A549 (cell line): ENCODE results near the gene ATP6V1G2. TPM values are rescaled to one million over a fixed set of nuclear protein-coding genes. Genes with fewer than 3 reads are reported as not detected.
A peak's percentile ranks its signal among the peaks of the same experiment; 100 is the strongest.
"Not testable (repeated sequence)": the region's sequence is repeated elsewhere in the genome, so short reads cannot be mapped to it uniquely, and the experiment has no call there.

ENCODE experiments used
- ATAC-seq, 2 experiments: fragments of 200-7000 bp in 1 of 2; fragments of >200 bp in 1 of 2; cut with Nextera tagmentation in 1 of 2; cut with Tn5 transposase in 1 of 2; 3 replicates each; pipeline versions ENCODE4 v1.8.0 to v1.9.1; 2018 to 2020; ENCODE audit warnings: mild to moderate bottlenecking in 1 of 2, moderate library complexity in 1 of 2
- CTCF ChIA-PET: fragments of 300-600 bp; sonication (Branson Sonifier 250); formaldehyde crosslinking; extraction: SDS; loops from one replicate; lab custom pipeline; 2021; ENCODE audit warnings: antibody characterized with exemption, inconsistent platforms; lab: Yijun Ruan, JAX
- POLR2A ChIA-PET: fragments of 350-600 bp; formaldehyde crosslinking; extraction: SDS; loops from one replicate; lab custom pipeline; 2021; ENCODE audit warnings: antibody characterized with exemption, inconsistent platforms; lab: Yijun Ruan, JAX
- DNase-seq, 2 experiments: peaks; one replicate each; pipeline versions ENCODE4 v3.0.0 to v3.0.0-alpha.2; 2011 to 2016; ENCODE audit warnings: low read depth in 1 of 2, low spot score in 1 of 2
- FAIRE-seq: peaks from 2 replicates; lab custom pipeline; 2011; peaks lifted over from hg19 to GRCh38; lab: Jason Lieb, UNC
- H3K27ac ChIP-seq, 2 experiments: fragments of >200 bp; sonication (Bioruptor Twin); formaldehyde crosslinking; 3 replicates each; pipeline ENCODE4 v1.5.1; 2016 to 2017
- H3K4me1 ChIP-seq: fragments of >200 bp; sonication (Bioruptor Twin); formaldehyde crosslinking; 3 replicates; pipeline ENCODE4 v1.6.1; 2016
- H3K4me2 ChIP-seq: fragments of >200 bp; sonication (Bioruptor Twin); formaldehyde crosslinking; 3 replicates; pipeline ENCODE4 v1.6.1; 2016
- H3K4me3 ChIP-seq: fragments of >200 bp; sonication (Bioruptor Twin); formaldehyde crosslinking; 3 replicates; pipeline ENCODE4 v1.5.1; 2016
- H3K9me3 ChIP-seq: fragments of >200 bp; sonication (Bioruptor Twin); formaldehyde crosslinking; 3 replicates; pipeline ENCODE4 v1.6.1; 2016
- CBX8 ChIP-seq: fragments of 200-600 bp; sonication (generic); IDR thresholded peaks from 2 replicates; pipeline ENCODE4 v1.6.1; 2016
- EHMT2 ChIP-seq: fragments of 200-600 bp; sonication (generic); IDR thresholded peaks from 2 replicates; pipeline ENCODE4 v1.6.1; 2016; ENCODE audit warnings: antibody characterized with exemption, low read depth, mild to moderate bottlenecking, moderate library complexity
- FOSL2 ChIP-seq, 2 experiments: fragments of 450-650 bp in 1 of 2; fragments of >200 bp in 1 of 2; sonication (Bioruptor Twin) in 1 of 2; formaldehyde crosslinking; IDR thresholded peaks; 2 replicates each; pipeline versions ENCODE4 v1.5.0 to v1.6.1; 2016 to 2020; ENCODE audit warnings: mild to moderate bottlenecking in 1 of 2, moderate library complexity in 1 of 2
- HOXA7 ChIP-seq: fragments of 250-450 bp; sonication (Bioruptor Pico); IDR thresholded peaks from 2 replicates; pipeline ENCODE4 v1.5.0; 2020; ENCODE audit warnings: mild to moderate bottlenecking, moderate library complexity
- KDM5A ChIP-seq: fragments of 200-600 bp; sonication (generic); IDR thresholded peaks from 2 replicates; pipeline ENCODE4 v1.6.1; 2016; ENCODE audit warnings: antibody characterized with exemption, mild to moderate bottlenecking
- MAZ ChIP-seq: fragments of 150-350 bp; IDR thresholded peaks from 2 replicates; pipeline ENCODE4 v1.6.1; 2014; ENCODE audit warnings: antibody characterized with exemption, low read depth, low read length, borderline replicate concordance
- PHF8 ChIP-seq: fragments of 200-600 bp; sonication (generic); IDR thresholded peaks from 2 replicates; pipeline ENCODE4 v1.6.1; 2016; ENCODE audit warnings: low read depth, mild to moderate bottlenecking, antibody characterized with exemption, moderate library complexity, borderline replicate concordance
- RAD21 ChIP-seq, 2 experiments: fragments of >200 bp in 1 of 2; sonication (Bioruptor Twin) in 1 of 2; formaldehyde crosslinking in 1 of 2; IDR thresholded peaks in 1 of 2; conservative IDR thresholded peaks in 1 of 2; 2 replicates in 1 of 2; 3 replicates in 1 of 2; pipeline ENCODE4 v1.6.1; 2012 to 2018; ENCODE audit warnings: inconsistent platforms in 1 of 2
- RCOR1 ChIP-seq: fragments of 150-350 bp; IDR thresholded peaks from 2 replicates; pipeline ENCODE4 v1.6.1; 2014; ENCODE audit warnings: antibody characterized with exemption, low read length, low read depth
- SMC3 ChIP-seq: fragments of >200 bp; sonication (Bioruptor Twin); formaldehyde crosslinking; IDR thresholded peaks from 3 replicates; pipeline ENCODE4 v1.6.1; 2018; ENCODE audit warnings: inconsistent platforms
- TFCP2L1 ChIP-seq: fragments of 250-450 bp; sonication (Bioruptor Pico); IDR thresholded peaks from 2 replicates; pipeline ENCODE4 v1.5.0; 2021; ENCODE audit warnings: mild to moderate bottlenecking
- ZC3H11A ChIP-seq: fragments of 450-650 bp; IDR thresholded peaks from 2 replicates; pipeline ENCODE4 v1.6.1; 2014; ENCODE audit warnings: antibody characterized with exemption, mild to moderate bottlenecking
- ZSCAN20 ChIP-seq: fragments of 250-450 bp; sonication (Bioruptor Pico); IDR thresholded peaks from 2 replicates; pipeline ENCODE4 v1.8.0; 2022; ENCODE audit warnings: mild to moderate bottlenecking, moderate library complexity
- WGBS: methylation state at CpG from one replicate; pipeline ENCODE4 v1.1.6; 2017; ENCODE audit errors: missing lambda C conversion rate; 5-methylcytosine and 5-hydroxymethylcytosine counted together
- polyA plus RNA-seq, 4 experiments: library from polyadenylated mRNA; depleted of rRNA in 3 of 4; stranded (reverse); fragments of >200 nt; fragmentation: RNase III in 1 of 4; extraction: RNeasy Plus Mini Kit Qiagen cat#74134 plus additional on column Dnase treatment in 1 of 4; gene quantifications; 2 replicates in 3 of 4; 3 replicates in 1 of 4; pipeline ENCODE4 v1.2.3, GENCODE V29; 2011 to 2017
- TF ChIP-seq, protein P1 (sequence below): fragments of >200 bp; sonication (Bioruptor Twin); formaldehyde crosslinking; IDR thresholded peaks from 3 replicates; pipeline ENCODE4 v1.5.1; 2016
- TF ChIP-seq, protein P2 (sequence below): IDR thresholded peaks from 2 replicates; pipeline ENCODE4 v1.6.1; 2012
- TF ChIP-seq, protein P3 (sequence below): fragments of >200 bp; sonication (Bioruptor Twin); formaldehyde crosslinking; IDR thresholded peaks from 3 replicates; pipeline ENCODE4 v1.6.1; 2016
- TF ChIP-seq, protein P4 (sequence below): fragments of 250-450 bp; sonication (Bioruptor Pico); IDR thresholded peaks from 2 replicates; pipeline ENCODE4 v1.5.0; 2021; ENCODE audit warnings: mild to moderate bottlenecking, moderate library complexity, borderline replicate concordance
- TF ChIP-seq, protein P5 (sequence below): fragments of 200-600 bp; sonication (generic); IDR thresholded peaks from 2 replicates; pipeline ENCODE4 v1.6.1; 2016; ENCODE audit warnings: antibody characterized with exemption, mild to moderate bottlenecking, moderate library complexity
- TF ChIP-seq, protein P6 (sequence below): fragments of 450-650 bp; IDR thresholded peaks from 2 replicates; pipeline ENCODE4 v1.6.1; 2014; ENCODE audit warnings: antibody characterized with exemption

Gene ATP6V1G2
- polyA plus RNA-seq, 2 of the 4 experiments (the other 2 are of a cell fraction), result 0.57 to 1.5 TPM

DNA sequence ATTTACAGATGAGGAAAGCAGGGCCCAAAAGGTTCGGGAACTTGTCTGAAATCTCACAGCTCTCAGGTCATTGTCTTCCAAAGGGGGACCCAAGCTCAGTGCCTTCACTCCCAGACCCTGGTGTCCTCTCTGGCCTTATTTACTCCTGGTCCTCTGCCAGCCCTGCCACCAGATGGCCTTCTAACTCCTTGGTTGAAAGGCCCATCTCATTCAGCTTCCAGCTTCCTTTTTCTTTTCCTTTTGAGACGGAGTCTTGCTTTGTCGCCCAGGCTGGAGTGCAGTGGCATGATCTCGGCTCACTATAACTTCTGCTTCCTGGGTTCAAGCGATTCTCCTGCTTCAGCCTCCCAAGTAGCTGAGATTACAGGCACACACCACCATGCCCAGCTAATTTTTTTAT is 5.0 kb upstream of the ATP6V1G2 start:
- ChIA-PET POLR2A (interaction anchor here (0.6 to 1.1 kb wide), 3 partner anchors 47 to 577 kb away, joined by 3 to 4 read pairs (median 3); partner anchors contain the start of genes ATF6B and HSPA1B), CTCF (interaction anchor here (0.5 to 15.7 kb wide), 12 partner anchors 9 to 95 kb away, joined by 3 to 331 read pairs (median 4); partner anchors contain the start of genes DDX39B, LTB and NCR3)
- DNase-seq, result peak; percentile 29 to 59
- TF ChIP-seq SMC3 (peak; percentile 32; the same call in 1 of the 3 replicates), RAD21 (conservative IDR thresholded peaks at IDR 0.05 in 1 of 2, IDR thresholded peaks at IDR 0.05 in 1 of 2) (peak; percentile 50 to 74; a peak in 4 of 5 replicates)
- TF ChIP-seq, protein P1, sequence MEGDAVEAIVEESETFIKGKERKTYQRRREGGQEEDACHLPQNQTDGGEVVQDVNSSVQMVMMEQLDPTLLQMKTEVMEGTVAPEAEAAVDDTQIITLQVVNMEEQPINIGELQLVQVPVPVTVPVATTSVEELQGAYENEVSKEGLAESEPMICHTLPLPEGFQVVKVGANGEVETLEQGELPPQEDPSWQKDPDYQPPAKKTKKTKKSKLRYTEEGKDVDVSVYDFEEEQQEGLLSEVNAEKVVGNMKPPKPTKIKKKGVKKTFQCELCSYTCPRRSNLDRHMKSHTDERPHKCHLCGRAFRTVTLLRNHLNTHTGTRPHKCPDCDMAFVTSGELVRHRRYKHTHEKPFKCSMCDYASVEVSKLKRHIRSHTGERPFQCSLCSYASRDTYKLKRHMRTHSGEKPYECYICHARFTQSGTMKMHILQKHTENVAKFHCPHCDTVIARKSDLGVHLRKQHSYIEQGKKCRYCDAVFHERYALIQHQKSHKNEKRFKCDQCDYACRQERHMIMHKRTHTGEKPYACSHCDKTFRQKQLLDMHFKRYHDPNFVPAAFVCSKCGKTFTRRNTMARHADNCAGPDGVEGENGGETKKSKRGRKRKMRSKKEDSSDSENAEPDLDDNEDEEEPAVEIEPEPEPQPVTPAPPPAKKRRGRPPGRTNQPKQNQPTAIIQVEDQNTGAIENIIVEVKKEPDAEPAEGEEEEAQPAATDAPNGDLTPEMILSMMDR, result peak; percentile 41
- not testable (repeated sequence) for H3K4me3 ChIP-seq, H3K4me2 ChIP-seq, ATAC-seq, H3K27ac ChIP-seq, H3K4me1 ChIP-seq, H3K9me3 ChIP-seq, FAIRE-seq
- WGBS, result 49% methylated on average over 5 of the region's 5 CpGs

DNA sequence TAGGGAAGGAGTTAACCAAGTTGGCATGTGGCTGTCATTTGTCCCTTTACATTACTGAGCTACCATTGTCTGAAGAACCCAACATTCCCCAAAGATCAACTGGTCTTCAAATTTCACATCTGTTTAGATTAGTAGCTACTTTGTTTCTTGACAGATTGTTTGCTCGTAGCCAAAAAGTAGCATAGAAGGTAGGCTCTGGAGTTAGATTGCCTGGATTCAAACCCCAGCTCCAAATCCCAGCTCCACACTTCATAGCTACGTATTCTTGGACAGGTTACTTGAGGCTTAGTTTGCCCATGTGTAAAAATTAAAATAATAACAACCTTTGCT is 2.1 kb upstream of the ATP6V1G2 start:
- Histone ChIP-seq H3K9me3 (no peaks in the 10 kb centered on the region), H3K4me3 (peak overlapping the region; percentile 57; the same call in 1 of the 3 replicates), H3K4me2 (peak overlapping the region; percentile 67), H3K4me1 (peaks cover 10% of the 10 kb centered on the region), H3K27ac (peak overlapping the region in 1 of 2 experiments; percentile 87; a peak in 2 of 6 replicates)
- TF ChIP-seq MAZ (no peak), ZC3H11A (no peak), SMC3 (no peak), EHMT2 (no peak), CBX8 (no peak), FOSL2 (IDR thresholded peaks at IDR 0.05) (no peak), FOSL2 (CRISPR knock-in tag; IDR thresholded peaks at IDR 0.05) (no peak), RCOR1 (no peak), KDM5A (no peak)
- TF ChIP-seq, protein P2, sequence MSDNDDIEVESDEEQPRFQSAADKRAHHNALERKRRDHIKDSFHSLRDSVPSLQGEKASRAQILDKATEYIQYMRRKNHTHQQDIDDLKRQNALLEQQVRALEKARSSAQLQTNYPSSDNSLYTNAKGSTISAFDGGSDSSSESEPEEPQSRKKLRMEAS, result no peak
- TF ChIP-seq, protein P3, sequence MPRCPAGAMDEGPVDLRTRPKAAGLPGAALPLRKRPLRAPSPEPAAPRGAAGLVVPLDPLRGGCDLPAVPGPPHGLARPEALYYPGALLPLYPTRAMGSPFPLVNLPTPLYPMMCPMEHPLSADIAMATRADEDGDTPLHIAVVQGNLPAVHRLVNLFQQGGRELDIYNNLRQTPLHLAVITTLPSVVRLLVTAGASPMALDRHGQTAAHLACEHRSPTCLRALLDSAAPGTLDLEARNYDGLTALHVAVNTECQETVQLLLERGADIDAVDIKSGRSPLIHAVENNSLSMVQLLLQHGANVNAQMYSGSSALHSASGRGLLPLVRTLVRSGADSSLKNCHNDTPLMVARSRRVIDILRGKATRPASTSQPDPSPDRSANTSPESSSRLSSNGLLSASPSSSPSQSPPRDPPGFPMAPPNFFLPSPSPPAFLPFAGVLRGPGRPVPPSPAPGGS, result no peak
- ATAC-seq (no peak), FAIRE-seq (no peak), DNase-seq (no peak)
- POLR2A ChIA-PET, result no interaction called here
- WGBS, result 91% methylated on average over 2 of the region's 2 CpGs
- CTCF ChIA-PET, result interaction anchor here (1.5 to 15.7 kb wide), 3 partner anchors 9 to 49 kb away, joined by 6 to 331 read pairs (median 37); partner anchors contain the start of genes LTB and NCR3

DNA sequence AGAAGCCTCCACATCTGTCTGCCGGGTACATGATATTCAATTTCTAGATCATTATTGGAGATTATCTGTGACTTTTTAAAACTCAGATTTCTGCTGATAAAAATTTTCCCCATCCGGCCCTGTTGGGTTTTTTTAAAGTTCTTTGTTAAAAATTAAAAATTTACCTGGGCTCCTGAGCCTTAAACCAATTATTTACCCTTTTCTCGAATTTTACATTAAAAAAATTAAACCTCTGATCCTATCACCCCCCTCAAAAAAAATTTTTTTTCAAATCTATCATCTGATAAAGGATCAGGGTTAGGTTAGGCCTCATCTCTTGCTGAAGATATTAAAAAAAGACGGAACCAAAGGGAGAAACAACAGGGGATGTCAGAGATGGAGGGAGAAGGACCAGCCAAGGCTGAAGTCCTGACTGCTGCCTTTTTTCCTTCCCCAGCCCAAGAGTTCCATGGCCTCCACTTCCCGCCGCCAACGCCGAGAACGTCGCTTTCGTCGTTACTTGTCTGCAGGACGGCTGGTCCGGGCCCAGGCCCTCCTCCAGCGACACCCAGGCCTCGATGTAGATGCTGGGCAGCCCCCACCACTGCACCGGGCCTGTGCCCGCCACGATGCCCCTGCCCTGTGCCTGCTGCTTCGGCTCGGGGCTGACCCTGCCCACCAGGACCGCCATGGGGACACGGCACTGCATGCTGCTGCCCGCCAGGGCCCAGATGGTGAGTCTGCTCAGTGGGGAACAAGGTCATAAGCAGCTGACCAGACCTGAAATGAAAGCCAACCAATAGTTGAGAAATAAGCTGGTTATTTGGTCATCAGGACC is 1.5 kb upstream of the ATP6V1G2 start:
- H3K4me2 ChIP-seq, result peak overlapping the region; percentile 67
- no peak for FAIRE-seq
- peak overlapping the region; percentile 87 to 90 for H3K27ac ChIP-seq
- ChIA-PET POLR2A (interaction anchor here (0.6 to 1.4 kb wide), 5 partner anchors 17 to 1464 kb away, joined by 3 to 6 read pairs (median 4); partner anchors contain the start of gene HSPA1B), CTCF (interaction anchor here (0.8 to 15.7 kb wide), 9 partner anchors 9 to 248 kb away, joined by 3 to 331 read pairs (median 6); partner anchors contain the start of genes LST1, LTB, NCR3 and TNF)
- peaks cover 13% of the 10 kb centered on the region for H3K4me1 ChIP-seq
- ATAC-seq, result no peak
- H3K9me3 ChIP-seq, result no peaks in the 10 kb centered on the region
- WGBS, result 77% methylated on average over 22 of the region's 24 CpGs
- H3K4me3 ChIP-seq, result peak overlapping the region; percentile 57
- DNase-seq, result no peak
- TF ChIP-seq, protein P4, sequence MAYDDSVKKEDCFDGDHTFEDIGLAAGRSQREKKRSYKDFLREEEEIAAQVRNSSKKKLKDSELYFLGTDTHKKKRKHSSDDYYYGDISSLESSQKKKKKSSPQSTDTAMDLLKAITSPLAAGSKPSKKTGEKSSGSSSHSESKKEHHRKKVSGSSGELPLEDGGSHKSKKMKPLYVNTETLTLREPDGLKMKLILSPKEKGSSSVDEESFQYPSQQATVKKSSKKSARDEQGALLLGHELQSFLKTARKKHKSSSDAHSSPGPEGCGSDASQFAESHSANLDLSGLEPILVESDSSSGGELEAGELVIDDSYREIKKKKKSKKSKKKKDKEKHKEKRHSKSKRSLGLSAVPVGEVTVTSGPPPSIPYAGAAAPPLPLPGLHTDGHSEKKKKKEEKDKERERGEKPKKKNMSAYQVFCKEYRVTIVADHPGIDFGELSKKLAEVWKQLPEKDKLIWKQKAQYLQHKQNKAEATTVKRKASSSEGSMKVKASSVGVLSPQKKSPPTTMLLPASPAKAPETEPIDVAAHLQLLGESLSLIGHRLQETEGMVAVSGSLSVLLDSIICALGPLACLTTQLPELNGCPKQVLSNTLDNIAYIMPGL, result 0 out of 2 replicates have a peak, but pooled peaks have one; percentile 7
- TF ChIP-seq HOXA7 (CRISPR knock-in tag), result no peak
- TF ChIP-seq ZSCAN20, result no peak
- TF ChIP-seq, protein P5, sequence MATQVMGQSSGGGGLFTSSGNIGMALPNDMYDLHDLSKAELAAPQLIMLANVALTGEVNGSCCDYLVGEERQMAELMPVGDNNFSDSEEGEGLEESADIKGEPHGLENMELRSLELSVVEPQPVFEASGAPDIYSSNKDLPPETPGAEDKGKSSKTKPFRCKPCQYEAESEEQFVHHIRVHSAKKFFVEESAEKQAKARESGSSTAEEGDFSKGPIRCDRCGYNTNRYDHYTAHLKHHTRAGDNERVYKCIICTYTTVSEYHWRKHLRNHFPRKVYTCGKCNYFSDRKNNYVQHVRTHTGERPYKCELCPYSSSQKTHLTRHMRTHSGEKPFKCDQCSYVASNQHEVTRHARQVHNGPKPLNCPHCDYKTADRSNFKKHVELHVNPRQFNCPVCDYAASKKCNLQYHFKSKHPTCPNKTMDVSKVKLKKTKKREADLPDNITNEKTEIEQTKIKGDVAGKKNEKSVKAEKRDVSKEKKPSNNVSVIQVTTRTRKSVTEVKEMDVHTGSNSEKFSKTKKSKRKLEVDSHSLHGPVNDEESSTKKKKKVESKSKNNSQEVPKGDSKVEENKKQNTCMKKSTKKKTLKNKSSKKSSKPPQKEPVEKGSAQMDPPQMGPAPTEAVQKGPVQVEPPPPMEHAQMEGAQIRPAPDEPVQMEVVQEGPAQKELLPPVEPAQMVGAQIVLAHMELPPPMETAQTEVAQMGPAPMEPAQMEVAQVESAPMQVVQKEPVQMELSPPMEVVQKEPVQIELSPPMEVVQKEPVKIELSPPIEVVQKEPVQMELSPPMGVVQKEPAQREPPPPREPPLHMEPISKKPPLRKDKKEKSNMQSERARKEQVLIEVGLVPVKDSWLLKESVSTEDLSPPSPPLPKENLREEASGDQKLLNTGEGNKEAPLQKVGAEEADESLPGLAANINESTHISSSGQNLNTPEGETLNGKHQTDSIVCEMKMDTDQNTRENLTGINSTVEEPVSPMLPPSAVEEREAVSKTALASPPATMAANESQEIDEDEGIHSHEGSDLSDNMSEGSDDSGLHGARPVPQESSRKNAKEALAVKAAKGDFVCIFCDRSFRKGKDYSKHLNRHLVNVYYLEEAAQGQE, result no peak
- TF ChIP-seq TFCP2L1 (CRISPR knock-in tag), result no peak
- 0 out of 2 replicates have a peak, but pooled peaks have one; percentile 58 for TF ChIP-seq PHF8
- TF ChIP-seq, protein P6, sequence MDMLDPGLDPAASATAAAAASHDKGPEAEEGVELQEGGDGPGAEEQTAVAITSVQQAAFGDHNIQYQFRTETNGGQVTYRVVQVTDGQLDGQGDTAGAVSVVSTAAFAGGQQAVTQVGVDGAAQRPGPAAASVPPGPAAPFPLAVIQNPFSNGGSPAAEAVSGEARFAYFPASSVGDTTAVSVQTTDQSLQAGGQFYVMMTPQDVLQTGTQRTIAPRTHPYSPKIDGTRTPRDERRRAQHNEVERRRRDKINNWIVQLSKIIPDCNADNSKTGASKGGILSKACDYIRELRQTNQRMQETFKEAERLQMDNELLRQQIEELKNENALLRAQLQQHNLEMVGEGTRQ, result no peak
- no peak for TF ChIP-seq CBX8
